Mesenteric fat pad (tissue), 1 donor: ENCODE measurements around the gene COG1. TPM values are rescaled to one million over a fixed set of nuclear protein-coding genes. Genes with fewer than 3 reads are reported as not detected.

ENCODE experiments used
- DNase-seq: peaks from one replicate; pipeline ENCODE4 v3.0.0-alpha.2; 2020; ENCODE audit warnings: low spot score
- total RNA-seq: library from RNA; stranded (reverse); fragmentation: NEBNext Ultra II Directional; extraction: Animal tissue kit (Norgen Biotek cat#: 25700); gene quantifications from one replicate; pipeline ENCODE4 v1.2.1, GENCODE V29; 2021
- donor health status: DM: yes; HTN: yes; CAD: no.

COG1 gene
- total RNA-seq, 1 donor from 2014 or later = 34.8 TPM

- peak; percentile 30 for DNase-seq
Observed at GRCh38 chr17:73197161-73197560, 4.3 kb downstream of the COG1 start.

DNA sequence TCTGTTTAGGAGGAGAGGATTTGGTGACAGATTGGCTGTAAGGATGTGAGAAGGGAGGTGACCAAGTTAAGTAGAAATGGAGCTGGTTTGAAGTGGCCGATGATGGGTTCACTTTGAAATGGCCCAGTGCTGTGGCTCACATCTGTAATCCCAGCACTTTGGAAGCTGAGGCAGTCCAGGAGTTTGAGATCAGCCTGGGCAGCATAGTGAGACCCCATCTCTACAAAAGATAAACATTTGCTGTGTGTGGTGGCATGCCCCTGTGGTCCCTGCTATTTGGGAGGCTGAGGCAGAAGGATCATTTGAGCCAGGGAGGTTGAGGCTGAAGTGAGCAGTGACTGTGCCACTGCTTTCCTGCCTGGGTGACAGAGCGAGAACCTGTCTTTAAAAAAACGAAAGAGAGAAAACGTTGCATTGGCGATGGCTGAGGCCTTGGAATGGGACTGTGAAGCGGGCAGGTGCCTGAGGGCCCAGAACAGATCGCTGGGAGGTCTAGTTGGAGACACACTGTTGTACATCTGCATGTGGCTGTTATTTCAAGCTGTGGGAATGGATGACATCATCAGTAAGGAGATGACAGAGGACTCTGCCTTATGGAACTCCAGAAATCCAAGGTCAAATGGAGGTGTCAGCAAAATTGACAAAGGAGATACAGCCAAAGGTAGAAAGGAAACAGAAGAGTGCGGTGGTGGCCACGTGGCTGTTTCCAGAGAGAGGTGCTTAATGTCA lies 5.5 kb downstream of the COG1 start:
- peak; percentile 26 for DNase-seq

- DNase-seq = peak; percentile 64
Observed at GRCh38 chr17:73198930-73199260, 6.0 kb downstream of the COG1 start.

GRCh38 chr17:73199751-73200317 lies 7.0 kb downstream of the COG1 start:
- DNase-seq = peak; percentile 55

GRCh38 chr17:73200476-73200875 lies 7.6 kb downstream of the COG1 start:
- peak; percentile 60 for DNase-seq

- DNase-seq = peak; percentile 69
Observed at GRCh38 chr17:73201215-73202069, 8.6 kb downstream of the COG1 start.

DNA sequence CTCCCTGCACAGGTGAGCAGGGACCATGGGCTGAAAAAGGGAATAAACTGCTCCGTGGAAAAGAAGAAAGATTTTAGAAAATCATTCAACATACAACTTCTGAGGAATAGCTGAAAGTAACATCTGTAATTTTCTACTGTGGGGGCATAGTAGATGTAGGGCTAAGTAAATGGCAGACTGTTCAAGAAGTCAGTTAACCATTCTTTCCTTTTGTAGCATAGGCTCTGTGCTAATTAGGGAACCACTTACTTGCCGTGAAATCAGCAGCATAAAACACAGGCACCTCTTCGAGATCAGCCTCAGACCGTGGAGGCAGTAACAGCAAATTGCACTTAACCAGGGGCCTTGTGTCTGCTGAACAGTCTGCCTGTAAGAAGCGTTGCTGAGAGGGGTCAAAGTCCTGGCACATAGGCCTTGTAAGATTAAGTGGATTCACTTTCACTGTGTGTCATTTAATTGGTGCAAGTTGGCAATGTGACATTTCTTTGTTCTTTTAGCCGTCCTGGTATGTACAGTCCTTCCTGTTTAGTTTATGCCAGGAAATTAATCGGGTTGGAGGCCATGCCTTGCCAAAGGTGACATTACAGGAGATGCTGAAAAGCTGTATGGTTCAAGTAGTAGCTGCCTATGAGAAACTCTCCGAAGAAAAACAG lies 10.4 kb downstream of the COG1 start:
- DNase-seq = no peak

DNA sequence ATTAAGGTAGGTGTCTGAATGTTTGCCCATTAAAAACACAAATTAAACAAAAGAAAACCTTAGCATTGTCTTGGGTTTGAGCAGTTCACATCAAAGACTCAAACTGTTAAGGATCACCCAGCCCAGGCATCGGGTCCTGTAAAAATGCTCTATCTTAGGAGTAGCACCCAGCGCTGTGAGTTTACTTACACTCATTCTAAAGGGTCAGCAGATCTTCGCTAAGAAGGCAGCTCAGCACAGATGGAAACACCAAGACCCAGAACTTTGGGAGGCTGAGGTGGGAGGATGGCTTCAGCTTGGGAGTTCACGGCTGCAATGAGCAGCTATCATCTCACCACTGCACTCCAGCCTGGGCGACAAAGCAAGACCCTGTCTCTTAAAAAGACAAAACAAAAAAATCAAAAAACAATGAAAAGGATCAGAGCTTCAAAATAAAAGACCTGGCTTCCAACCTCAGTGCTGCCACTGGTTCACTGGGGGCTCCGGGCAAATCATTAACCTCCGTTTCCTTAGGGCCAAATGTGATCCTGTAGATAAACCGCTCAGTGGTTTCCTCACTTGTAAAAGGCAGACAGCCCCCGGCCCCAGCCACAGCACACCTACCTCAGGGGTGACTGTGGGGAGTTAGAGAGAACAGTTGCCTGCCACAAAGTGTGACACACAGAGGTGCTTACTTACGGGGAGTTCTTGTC lies 11.1 kb downstream of the COG1 start:
- peak; percentile 62 for DNase-seq

DNA sequence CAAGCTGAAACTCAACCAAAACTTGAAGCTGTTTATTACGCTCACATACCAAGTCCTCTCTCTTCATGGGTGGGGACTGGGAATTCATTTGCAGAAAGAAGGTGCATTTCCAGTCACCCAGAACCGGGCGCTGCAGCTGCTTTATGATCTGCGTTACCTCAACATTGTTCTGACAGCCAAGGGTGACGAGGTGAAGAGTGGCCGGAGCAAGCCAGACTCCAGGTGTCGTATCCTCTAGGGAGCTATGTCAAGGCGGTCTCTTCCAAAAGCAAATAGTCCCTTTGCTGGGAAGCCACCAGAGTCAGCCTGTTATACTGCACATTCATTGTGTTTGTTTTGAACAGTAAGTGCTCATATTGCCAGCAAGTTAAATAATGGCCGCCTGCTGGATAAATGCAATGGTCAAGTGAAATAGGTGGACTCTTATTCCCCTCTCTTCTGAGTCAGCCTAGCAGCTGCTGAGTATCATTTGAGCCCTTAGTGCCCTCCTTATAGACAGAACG lies 12.7 kb downstream of the COG1 start:
- DNase-seq = peak; percentile 30

DNA sequence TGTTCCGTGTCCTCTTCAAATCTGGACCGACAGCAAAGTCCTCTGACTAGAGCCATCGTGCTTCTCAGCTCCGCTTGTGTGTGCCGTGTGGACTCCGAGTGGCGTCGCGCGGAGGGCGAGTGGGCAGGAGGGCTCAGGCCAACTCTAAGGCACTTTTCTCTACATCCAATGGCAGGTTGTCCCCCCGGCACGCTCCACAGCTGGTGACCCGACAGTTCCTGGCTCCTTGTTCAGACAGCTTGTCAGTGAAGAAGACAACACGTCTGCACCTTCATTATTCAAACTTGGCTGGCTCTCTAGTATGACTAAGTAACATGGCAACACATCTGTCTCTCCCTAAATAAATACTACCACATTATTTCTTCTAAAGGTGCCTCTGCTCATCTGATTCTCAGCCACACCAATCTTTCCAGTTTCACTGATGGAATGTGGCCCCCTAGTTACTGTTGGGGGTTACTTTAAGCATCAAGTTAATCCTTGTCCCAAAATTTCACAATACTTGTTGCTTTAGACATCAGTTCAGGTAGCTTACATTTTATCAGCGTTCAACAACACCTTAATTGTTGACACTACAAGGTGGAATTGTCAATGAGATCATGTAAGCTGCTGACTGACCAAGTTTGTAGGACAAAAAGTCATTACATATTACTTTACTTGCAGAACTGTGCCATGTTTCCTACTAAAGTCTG lies 15.4 kb downstream of the COG1 start:
- peak; percentile 43 for DNase-seq

DNA sequence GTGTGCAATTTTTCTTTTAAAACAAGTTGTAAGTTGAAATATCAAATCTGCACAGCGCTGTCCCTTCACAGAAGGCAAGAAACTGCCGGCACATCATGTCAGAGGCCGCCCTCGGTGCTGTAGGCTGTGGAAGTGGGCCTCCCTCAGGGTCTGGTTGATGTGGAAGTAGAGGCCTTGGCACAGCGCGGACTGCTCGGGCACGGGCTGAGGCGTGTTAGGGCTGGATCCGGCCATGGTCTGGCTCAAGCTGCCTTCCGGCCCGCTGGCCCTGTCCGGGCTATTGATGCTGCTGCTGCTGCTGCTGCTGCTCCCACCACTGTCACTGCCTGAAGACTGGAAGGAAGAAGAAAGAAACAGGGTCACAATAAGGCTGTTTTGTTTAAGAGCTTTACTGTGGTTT lies 16.6 kb downstream of the COG1 start:
- peak; percentile 85 for DNase-seq

DNA sequence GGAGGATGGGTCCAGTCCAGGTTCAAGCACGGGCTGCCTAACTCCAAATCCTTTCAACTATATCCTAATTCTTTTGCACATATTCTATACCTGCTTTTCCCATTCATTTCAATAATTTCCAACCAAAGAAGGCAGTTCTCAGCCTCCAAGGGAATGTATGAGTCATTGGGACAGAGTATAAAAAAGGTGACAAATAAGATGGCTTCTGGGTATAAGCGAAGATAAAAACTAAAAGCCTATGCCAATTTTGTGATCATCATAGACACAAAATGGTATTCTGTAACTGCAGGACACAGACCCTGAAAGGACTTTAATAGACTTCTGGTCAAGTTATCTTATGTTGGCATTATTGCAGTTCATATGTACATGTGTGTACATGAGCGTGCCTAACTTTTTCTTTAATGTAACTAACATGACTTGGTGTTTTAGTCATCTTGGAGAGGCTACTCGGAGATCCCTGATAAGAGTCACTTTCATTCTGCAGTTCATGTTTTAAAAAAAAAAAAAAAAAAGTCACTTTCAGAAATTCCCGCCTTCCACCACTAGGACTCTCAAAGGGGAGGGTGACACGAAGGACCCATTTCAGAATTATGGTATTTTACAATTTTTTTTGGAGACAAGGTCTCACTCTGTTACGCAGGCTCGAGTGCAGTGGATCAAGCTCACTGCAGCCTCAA lies 17.3 kb downstream of the COG1 start:
- no peak for DNase-seq

GRCh38 chr17:73211745-73212144 lies 18.9 kb downstream of the COG1 start:
- peak; percentile 73 for DNase-seq

GRCh38 chr17:73214008-73214407 lies 21.2 kb downstream of the COG1 start:
- no peak for DNase-seq

DNA sequence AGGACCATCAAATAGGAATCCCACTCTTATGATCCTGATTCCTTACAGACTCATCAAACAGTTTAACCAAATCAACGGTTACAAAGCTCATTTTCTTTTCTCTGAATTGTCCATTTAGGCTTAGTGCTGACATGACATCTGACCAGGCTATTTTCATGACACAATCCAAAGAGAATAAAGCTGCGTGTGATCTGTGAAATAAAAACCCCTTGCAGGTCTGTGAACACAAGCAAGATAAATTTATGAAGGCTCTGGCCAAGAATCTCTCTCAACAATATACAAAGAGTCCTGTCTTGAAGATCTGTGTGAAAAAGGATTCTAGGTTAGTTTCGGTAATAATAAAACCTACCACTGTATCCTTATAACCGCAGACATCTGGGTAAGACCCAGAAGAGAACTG lies 22.0 kb downstream of the COG1 start:
- DNase-seq = no peak

GRCh38 chr17:73215447-73215846 lies 22.6 kb downstream of the COG1 start:
- no peak for DNase-seq

DNA sequence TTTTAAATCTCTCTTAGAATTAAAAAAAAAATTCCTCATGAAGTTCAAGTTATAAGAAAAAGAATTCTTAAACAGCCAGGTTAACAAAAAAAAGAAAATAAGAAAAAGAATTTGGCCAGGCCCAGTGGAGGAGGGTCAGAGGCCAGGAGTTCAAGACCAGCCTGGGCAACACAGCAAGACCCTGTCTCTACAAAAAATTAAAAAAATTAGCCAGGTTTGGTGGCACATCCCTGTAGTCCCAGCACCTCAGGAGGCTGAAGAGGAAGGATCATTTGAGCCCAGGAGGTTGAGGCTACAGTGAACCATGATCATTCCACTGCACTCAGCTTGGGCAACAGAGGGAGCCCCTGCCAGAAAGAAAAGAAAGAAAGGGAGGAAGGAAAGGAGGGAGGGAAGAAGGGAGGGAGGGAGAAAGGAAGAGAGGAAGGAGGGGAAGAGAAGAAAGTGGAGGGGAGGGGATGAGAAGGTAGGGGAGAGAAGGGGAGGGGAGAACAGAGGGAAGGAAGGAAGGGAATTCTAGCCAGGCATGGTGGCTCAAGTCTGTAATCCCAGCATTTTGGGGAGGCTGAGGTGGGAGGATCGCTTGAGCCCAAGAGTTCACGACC lies 30.9 kb downstream of the COG1 start:
- no peak for DNase-seq

GRCh38 chr17:73224237-73224636 lies 31.4 kb downstream of the COG1 start:
- no peak for DNase-seq

- DNase-seq = no peak
Observed at GRCh38 chr17:73224663-73225305, 31.9 kb downstream of the COG1 start.
